HG03066 (cell line): ENCODE measurements around the gene GTF2H3.
"Not testable (repeated sequence)": the region's sequence is repeated elsewhere in the genome, so short reads cannot be mapped to it uniquely, and the experiment has no call there.

Source experiments
- ATAC-seq: cut with Tn5 transposase; IDR thresholded peaks from one replicate; pipeline ENCODE4 v1.9.1; 2021; ENCODE audit warnings: low read depth; ENCODE audit not compliant: unreplicated experiment

GTF2H3 gene

GRCh38 chr12:123633379-123634141 is at the start of gene GTF2H3, which contains the start of gene EIF2B1:
GTF2H3 (plus strand) TSS chr12:123633829; CDS start chr12:123633860, 31 bp downstream.
EIF2B1 (minus strand) TSS chr12:123633686; CDS start chr12:123633557, 129 bp downstream.
- ATAC-seq = peak; percentile 98

DNA sequence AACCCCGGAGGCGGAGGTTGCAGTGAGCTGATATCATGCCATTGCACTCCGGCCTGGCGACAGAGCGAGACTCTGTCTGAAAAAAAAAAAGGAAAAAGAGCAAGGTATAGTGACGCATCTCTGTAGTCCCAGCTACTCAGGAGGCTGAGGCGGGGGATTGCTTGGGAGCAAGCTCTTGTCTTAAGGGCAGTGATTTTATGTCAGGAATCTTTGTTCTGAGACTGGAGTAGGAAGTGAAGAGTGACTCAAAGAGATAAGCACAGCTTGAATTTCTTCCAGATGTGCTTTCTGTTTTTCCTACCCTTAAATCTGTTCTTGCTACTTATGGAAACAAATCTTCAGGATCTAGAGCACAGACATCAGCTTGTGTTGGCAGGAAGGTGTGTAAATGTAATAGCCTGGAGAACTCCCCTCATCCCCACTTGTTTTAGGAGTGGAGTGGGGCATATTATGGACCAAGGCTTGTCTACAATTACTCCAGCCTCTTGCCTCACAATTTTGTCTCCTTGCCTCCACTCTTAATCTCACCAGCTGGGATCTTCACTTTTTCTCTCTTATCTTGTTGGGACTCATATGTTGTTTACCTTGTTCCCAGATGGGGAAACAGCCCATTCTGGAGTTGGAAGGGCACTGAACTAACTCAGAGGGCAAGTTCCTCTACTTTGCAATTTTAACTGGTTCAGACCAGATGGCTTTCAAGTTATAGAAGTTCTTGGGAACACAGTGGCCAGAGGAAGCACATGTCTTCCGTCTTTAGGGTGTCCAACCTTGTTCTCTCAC is 41.7 kb upstream of the GTF2H3 start:
- ATAC-seq = no peak

DNA sequence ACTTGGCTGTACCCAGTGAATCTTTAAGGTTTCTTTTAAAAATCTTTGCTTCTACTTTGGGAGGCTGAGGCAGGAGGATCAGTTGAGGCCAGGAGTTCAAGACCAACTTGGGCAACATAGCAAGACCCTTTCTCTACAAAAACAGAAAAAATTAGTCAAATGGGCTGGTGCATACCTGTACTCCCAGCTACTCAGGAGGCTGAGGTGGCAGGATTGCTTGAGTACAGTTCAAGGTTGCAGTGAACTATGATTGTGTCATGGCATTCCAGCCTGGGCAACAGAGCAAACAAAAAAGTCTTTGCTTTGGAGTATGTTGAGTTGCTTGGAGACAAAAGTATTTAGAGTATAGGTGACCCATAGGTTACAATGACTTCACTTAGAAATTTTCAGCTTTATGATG is 37.9 kb upstream of the GTF2H3 start:
- no peak for ATAC-seq

- ATAC-seq = no peak
These were observed 36.5 kb upstream of the GTF2H3 start for GRCh38 chr12:123597100-123597499.

- ATAC-seq = no peak
These were observed 35.1 kb upstream of the GTF2H3 start for GRCh38 chr12:123598522-123598921.

DNA sequence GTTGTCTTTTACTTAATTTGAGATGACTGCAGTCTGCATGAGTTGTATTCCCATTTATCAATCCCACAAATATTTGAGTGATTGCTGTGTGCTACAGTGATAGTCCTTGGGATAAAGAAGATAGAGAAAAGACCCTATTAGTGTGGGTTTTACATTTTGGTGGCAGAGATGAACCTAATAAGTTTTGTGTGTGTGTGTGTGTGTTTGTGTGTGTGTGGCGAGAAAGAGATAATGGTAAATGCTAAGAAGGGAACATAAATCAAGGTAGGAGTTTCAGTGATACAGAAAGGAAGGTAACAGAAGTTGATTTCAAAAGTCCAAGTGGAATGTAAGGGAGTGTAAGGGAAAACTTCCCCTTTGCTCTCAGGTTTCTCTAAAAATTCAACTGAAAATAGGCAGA is 34.3 kb upstream of the GTF2H3 start:
- no peak for ATAC-seq

DNA sequence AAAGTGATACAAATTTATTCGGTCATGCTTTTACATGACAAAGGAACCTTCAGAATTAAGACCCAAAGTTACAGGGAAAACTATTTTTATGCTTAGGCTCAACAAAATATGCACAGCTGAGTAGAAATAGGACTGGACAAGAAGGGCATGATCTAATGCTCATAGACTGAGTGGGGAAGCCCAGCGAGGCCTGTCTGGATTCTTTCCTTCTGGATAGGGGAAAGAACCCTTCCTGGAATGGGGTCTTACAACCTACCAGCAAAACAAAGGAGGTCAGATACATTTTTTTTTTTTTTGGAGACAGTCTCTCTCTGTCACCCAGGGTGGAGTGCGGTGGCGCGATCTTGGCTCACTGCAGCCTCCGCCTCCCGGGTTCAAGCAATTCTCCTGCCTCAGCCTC is 33.9 kb upstream of the GTF2H3 start:
- ATAC-seq = no peak

DNA sequence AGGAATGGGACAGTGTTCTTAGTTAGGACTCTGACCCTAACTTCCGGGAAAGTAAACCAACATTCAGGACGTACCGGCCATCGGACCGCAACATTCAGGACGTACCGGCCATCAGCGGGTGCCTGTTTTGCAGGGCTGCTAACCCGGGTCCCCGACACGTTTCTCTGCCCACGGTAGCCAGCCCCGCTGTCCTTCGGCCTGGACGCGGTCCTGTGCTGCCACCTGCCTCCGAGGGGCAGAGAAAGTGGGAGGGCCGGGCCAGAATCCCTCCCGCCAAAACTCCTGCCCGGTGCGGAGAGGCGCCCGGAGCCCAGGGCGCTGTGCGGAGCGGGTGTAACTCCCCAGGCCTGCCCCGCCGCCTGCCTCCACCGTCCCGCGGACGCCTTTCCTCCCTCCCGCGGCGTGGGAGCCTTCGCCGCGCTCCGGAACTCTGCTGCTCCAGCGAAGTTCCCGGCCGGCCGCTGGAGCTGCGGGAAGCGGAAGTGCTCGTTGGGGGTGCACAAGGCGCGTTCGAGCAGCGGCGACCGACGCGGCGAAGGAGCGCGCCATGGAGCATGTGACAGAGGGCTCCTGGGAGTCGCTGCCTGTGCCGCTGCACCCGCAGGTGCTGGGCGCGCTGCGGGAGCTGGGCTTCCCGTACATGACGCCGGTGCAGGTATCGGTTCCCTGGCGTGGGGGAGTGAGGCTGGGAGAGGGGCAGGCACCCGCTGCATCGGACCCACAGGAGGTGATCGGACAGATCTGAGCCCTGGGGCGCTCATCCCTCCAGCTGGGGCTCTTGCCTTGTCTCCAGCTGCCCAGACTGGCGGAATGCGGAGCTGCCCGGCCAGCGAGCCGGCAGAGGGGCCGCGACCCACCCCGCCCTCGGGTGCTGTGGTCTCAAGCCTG is 31.8 kb upstream of the GTF2H3 start, which contains the start of gene DDX55:
Gene DDX55 (plus strand): TSS at position 498 of the 888 bp plus-strand sequence. CDS start 50 bp downstream, at position 548.
- ATAC-seq = peak; percentile 83

- no peak for ATAC-seq
These were observed 30.9 kb upstream of the GTF2H3 start for GRCh38 chr12:123602651-123603195.

- ATAC-seq = not testable (repeated sequence)
These were observed 30.1 kb upstream of the GTF2H3 start for GRCh38 chr12:123603495-123603894.

DNA sequence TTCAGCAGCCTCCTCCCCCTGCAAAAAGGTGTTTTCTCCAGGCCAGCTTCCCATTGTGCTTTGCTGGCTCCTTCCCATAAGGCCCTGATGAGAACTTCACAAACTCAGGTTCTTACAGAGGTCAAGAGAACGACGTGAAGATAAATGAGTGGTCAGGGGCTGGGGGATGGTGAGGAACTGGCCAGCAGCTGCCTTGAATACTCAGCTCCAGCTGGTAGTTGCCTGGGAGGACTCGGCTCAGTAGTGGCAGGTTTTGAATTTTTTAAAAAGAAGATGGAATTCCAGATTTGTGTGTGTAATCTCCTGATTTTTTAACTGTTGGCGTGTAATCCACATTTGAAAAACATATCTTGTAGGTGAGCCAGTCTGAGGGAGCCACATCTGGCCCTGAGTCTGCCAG is 25.9 kb upstream of the GTF2H3 start:
- ATAC-seq = no peak

DNA sequence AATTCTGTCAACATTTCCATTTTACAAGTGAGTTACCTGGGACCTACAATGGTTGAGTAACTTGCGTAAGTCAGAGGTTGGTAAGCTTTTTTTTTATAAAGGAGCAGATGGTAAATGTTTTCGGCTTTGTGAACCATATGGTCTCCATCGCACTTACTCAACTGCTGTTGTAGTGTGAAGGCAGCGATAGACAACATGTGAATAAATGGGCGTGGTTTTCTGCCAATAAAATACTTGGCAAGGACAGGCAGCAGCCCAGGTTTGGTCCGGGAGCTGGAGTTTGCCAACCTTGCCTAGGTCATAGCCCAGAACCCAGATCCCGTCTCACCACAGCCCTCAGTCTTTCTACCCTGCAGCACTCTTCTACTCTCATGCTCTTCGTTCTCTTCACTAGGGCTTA is 25.4 kb upstream of the GTF2H3 start:
- ATAC-seq = no peak

DNA sequence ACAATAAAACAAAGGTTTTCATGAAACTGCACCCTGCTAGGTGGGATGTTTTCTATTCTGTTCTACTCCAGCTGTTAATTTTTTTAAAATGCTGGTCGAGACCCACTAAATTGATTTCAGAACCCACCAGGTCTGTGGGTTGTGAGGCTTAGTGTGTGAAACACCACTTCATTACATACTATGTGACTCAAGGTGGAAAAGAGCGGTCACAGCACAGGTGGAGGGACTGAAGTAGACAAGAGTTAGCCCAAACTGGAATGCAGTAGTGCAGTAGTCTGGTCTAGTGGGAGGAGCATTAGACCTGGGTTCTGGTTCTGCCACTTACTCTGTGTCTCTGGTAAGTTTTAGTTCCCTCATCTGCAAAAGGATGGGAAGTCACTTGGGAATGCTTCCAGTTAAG is 19.5 kb upstream of the GTF2H3 start:
- no peak for ATAC-seq

DNA sequence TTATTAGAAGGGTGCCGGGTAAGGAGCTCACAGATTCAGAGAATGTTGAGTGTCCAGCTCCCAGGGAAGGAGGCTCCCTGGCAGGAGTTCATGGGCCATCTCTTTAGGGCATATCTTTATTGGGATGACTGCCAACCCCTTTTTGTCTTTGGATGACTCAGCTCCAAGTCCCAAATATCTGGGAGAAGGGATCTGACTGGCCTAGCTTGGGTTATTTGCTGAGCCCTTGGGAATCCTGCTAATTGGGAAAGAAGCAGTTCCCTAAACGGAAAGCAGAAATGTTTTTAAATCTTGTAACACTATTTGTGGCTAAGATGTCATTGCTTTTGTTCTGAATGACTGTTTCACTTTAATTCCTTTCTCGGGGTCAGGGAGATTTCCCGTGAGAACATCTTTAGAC is 19.1 kb upstream of the GTF2H3 start:
- no peak for ATAC-seq

DNA sequence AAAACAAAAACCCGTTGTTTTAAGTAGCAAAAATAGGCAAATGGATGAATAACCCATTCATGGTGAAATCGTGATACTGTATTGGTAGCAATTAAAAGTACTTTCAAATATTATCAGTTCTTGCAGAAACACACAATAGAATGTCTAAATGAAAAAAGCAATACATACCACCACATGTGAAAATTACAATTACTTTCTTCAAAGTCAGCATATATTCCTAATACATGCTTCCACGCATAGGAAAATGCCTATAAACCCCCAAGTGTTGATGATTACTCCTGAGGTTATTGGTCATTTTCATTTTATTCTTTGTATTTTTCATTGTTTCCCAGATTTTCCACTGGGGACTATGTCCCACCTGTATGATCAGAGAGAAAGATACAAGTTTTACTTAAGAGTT is 16.5 kb upstream of the GTF2H3 start:
- ATAC-seq = no peak

- ATAC-seq = no peak
These were observed 16.0 kb upstream of the GTF2H3 start for GRCh38 chr12:123617580-123617979.

DNA sequence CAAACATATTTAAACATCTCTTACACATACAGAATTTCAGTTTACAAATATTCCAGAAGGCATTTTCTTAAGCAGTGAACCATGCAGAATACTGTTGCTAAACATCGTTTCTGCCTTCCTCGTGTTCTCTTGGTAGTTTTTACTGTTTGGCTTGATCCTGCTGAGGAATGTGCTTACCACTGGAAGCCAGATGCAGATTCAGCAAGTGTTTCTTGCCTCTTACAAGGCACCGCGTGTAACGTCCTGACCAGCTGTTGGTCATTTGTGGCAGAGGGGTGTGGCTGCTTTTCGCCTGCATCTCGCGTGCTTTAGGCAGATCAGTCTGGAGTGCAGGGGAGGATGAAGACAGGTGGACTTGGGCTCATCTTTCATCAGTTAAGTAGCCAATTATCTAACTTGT is 12.5 kb upstream of the GTF2H3 start:
- no peak for ATAC-seq

GRCh38 chr12:123621619-123622530 is 11.8 kb upstream of the GTF2H3 start:
- no peak for ATAC-seq

GRCh38 chr12:123634142-123634561 is 523 bp downstream of the GTF2H3 start:
- no peak for ATAC-seq
